ENCODE results near the gene RPL3. TPM values are rescaled to one million over a fixed set of nuclear protein-coding genes. Genes with fewer than 3 reads are reported as not detected.

RPL3 gene
- total RNA-seq, 2 experiments from 2014 or later: 1,526 to 1,529 TPM

DNA sequence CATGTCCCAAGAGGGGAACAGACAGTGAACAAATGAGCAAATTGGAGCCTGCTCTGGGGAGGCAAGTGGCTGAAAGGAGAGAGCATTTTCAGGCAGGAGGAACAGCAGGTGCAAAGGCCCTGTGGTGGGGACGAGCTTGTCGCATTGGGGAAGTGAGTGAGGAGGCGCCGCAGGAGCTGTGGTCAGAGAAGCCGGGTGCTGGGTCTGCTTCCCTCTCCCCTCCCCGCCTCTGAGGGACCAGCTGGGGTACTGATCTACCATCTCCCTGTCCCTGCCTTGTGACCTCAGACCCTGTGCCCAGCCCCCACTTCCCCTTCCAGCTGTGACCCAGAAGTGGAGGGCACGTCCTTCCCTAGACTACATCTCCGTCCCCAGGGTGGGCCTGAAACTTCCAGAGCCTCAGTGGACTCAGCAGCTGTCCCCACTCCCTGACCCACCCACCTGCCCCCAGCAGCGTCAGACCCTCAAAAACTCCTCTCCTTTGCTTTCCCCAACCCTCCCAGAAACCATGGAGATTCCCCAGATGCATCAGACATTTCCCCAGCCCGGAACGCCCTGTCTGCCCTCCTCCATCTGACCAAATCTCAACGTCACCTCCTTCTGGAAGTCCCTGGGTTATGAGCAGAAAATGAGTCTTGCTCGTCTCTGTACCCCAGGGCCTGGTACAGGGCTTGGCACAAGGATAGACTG lies 54.9 kb downstream of the RPL3 start:
- Mint-ChIP-seq H3K27ac (no peak overlapping the region), H3K36me3 (ENCODE audit: low read depth) (peaks cover 3% of the 10 kb centered on the region), H3K4me1 (peaks cover 24% of the 10 kb centered on the region), H3K4me3 (no peak overlapping the region), H3K27me3 (peaks cover 3% of the 10 kb centered on the region), H3K9me3 (peaks cover 9% of the 10 kb centered on the region)
- no peak for DNase-seq
- POLR2A ChIA-PET: no interaction called here
- CTCF ChIA-PET: no interaction called here

DNA sequence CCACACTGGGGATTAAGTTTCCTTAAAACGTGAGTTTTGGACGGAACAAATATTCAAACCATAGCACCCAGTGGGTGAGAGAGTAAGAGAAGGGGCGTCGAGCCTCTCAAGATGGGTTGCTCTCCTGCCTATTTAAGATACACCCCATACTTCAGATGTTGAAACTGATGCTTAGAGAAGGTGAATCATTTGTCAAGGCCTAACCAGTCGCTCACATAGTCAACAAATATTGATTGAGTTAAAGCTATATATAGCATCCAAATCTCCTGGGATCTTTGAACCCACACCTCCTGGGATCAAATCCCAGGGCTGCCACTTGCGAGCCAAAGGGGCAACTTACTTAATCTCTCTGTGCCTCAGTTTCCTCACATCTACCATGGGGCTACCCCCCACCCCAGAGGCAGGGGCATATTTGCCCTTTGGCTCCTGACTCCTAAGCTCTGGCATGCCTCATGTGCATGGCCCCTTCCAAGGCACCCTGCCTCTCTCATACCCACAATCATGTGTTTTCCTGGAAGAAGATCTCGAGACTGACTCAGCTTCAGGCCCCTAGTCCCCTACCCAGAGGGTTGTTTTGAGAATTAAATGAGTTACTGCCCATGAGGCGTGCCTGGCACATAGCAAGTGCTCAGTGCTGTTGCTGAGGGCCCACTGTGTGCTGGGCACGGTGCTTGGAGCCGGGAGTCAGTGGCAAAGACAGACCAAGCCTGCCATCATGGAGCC lies 55.6 kb downstream of the RPL3 start:
- ChIA-PET POLR2A (no interaction called here), CTCF (no interaction called here)
- peaks cover 24% of the 10 kb centered on the region for H3K4me1 Mint-ChIP-seq
- peaks cover 9% of the 10 kb centered on the region for H3K9me3 Mint-ChIP-seq
- H3K4me3 Mint-ChIP-seq: no peak overlapping the region
- DNase-seq: no peak
- no peak overlapping the region for H3K27ac Mint-ChIP-seq
- peaks cover 3% of the 10 kb centered on the region for H3K36me3 Mint-ChIP-seq (ENCODE audit: low read depth)
- H3K27me3 Mint-ChIP-seq: peaks cover 3% of the 10 kb centered on the region

Other genes with a start within 250 kb of the RPL3 start
- gene APOBEC3G, start 242.3 kb downstream of the RPL3 start, total RNA-seq: 100 to 1,000 TPM; 145 to 146 TPM
- gene APOBEC3H, start 222.4 kb downstream of the RPL3 start, total RNA-seq: 100 to 1,000 TPM; 126 to 128 TPM
- 10 to 100 TPM; 24.9 to 25.0 TPM for gene CBX7, start 166.9 kb downstream of the RPL3 start, total RNA-seq
- gene PDGFB, start 74.6 kb downstream of the RPL3 start, total RNA-seq: 1 to 10 TPM; 6.4 to 6.5 TPM
- gene SYNGR1, start 30.4 kb upstream of the RPL3 start, total RNA-seq: under 1 TPM in 1 of 2 experiments, not detected in 1; 0.15 TPM
- 10 to 100 TPM; 25.0 to 27.5 TPM for gene TAB1, start 80.2 kb upstream of the RPL3 start, total RNA-seq
- gene MGAT3, start 137.4 kb upstream of the RPL3 start, total RNA-seq: under 1 TPM; 0.55 to 0.83 TPM
- 10 to 100 TPM; 32.4 to 32.6 TPM for gene MIEF1, start 182.7 kb upstream of the RPL3 start, total RNA-seq
- gene ATF4, start 200.9 kb upstream of the RPL3 start, total RNA-seq: 100 to 1,000 TPM; 456 to 460 TPM
- 10 to 100 TPM; 54.3 to 60.7 TPM for gene RPS19BP1, start 213.1 kb upstream of the RPL3 start, total RNA-seq